ENCODE data around the gene HIP1R.
"Not testable (repeated sequence)": the region's sequence is repeated elsewhere in the genome, so short reads cannot be mapped to it uniquely, and the experiment has no call there.

The HIP1R gene

GRCh38 chr12:122895704-122896636, 60.7 kb downstream of the HIP1R start, which contains the start of gene VPS37B:
VPS37B (minus strand) TSS chr12:122896124; CDS start chr12:122896062, 62 bp downstream.
- peak; percentile 91 for DNase-seq

DNA sequence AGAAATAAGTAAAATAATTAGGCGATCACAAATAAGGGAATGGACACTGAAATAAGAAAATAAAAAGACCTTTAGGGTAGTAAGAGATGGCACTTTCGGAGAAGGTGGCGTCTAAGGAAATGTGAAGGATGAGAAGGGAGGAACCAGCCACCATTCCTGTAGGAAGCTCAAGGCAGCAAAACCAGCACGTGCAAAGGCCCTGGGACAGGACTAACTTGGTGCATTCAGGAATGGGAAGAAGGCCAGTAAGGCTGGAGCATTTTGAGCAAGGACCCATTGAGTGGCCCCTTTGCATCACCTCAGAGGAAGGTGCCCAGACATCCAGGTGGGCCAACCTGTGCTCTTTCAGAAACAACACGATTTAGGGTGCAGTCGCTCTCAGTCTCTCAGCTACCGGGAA, 61.4 kb downstream of the HIP1R start:
- no peak for DNase-seq

GRCh38 chr12:122899887-122900286, 64.6 kb downstream of the HIP1R start:
- DNase-seq, result no peak

DNA sequence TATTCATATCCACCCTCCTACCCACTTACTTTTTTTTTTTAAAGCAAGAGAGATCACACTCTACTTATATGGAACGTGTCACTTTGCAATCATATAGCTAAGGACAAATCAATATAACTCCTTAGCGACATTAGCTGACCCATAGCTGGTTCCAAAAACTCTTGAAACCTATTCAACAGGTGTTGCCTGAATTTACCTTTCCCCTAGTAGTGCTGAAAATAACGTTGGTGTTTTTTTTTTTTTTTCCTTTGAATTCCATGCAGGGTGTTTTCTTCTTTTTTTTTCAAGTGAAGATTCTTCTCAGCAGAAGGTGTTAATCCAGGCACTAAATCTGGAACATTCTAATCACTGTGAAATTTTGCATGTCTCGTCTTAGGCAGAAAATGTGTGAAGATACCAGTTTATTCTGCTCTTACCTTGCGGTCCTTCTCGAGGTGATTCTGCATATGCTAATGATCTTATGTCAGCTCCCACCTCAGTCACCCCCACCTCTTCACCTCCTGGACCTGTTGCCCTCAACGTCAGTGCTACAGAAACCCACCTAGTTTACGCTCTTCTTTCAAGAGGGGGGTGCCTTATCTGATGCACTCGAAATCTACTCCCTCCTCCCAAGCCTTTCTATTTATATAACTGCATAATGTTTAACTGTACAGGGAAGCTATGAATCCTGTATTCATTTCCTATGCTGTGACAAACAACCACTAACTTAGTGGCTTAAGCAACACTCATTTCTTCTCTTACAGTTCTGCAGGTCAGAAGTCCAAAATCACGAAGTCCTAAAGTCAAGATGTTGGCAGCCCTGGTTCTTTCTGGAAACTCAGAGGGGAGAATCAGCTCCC, 67.8 kb downstream of the HIP1R start:
- DNase-seq, result no peak

DNA sequence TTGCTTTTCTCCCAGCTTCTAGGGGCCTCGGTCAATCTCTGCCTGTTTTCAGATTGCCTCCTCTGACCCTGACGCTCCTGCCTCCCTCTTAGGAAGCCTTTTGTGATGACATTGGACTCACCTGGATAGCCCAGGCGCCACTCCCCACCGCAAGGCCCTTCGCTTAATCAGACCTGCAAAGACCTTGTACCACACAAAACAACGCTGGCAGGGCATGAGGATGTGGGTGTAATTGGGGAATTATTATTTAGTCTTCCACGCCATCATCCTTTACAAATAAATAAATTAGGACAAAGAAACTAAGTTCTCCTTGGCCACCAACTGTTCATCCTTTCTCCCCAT, 68.4 kb downstream of the HIP1R start:
- DNase-seq, result no peak

GRCh38 chr12:122905258-122905657, 70.0 kb downstream of the HIP1R start:
- not testable (repeated sequence) for DNase-seq

DNA sequence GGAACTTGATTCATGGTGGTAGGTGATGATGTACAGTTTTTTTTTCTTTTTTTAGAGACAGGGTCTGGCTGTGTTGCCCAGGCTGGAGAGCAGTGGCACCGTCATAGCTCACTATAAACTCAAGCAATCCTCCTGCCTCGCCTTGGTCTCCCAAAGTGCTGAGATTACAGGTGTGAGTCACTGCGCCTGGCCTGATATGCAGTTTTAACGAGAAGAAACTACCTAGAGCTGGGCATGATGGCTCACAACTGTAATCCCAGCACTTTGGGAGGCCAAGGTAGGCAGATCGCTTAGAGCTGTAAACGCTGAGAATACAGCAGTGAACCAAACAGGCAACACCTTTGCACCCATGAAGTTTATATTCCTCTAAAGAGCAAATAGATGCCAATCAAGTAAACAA, 73.7 kb downstream of the HIP1R start:
- no peak for DNase-seq

GRCh38 chr12:122909442-122910288, 74.4 kb downstream of the HIP1R start:
- no peak for DNase-seq
